ENCODE results near the gene CDR2.

GRCh38 chr16:22316411-22316811 lies 58.0 kb downstream of the CDR2 start:
- TF ChIP-seq CTCF (IDR thresholded peaks at IDR 0.05; ENCODE audit: poor library complexity) (no peak), EZH2 (IDR thresholded peaks at IDR 0.05; ENCODE audit: borderline replicate concordance) (no peak), EZH2phosphoT487 (IDR thresholded peaks at IDR 0.05; ENCODE audit: low read depth, severe bottlenecking, unreplicated experiment) (no peak)
